Stimulated activated CD8-positive, alpha-beta memory T cell treated with anti-CD3 and anti-CD28 coated beads, Interleukin-7, amount 100 ng/mL, for 1 hour (primary cell): ENCODE results near the gene WBP1.

Source experiments
- DNase-seq, 2 donors: peaks; one replicate each; pipeline ENCODE4 v3.0.0-alpha.2; 2020; ENCODE audit warnings: low read depth in 2 of 2

WBP1 gene

GRCh38 chr2:74502720-74503505 lies 44.7 kb downstream of the WBP1 start:
- DNase-seq = peak in 1 of 2 donors; percentile 22

DNA sequence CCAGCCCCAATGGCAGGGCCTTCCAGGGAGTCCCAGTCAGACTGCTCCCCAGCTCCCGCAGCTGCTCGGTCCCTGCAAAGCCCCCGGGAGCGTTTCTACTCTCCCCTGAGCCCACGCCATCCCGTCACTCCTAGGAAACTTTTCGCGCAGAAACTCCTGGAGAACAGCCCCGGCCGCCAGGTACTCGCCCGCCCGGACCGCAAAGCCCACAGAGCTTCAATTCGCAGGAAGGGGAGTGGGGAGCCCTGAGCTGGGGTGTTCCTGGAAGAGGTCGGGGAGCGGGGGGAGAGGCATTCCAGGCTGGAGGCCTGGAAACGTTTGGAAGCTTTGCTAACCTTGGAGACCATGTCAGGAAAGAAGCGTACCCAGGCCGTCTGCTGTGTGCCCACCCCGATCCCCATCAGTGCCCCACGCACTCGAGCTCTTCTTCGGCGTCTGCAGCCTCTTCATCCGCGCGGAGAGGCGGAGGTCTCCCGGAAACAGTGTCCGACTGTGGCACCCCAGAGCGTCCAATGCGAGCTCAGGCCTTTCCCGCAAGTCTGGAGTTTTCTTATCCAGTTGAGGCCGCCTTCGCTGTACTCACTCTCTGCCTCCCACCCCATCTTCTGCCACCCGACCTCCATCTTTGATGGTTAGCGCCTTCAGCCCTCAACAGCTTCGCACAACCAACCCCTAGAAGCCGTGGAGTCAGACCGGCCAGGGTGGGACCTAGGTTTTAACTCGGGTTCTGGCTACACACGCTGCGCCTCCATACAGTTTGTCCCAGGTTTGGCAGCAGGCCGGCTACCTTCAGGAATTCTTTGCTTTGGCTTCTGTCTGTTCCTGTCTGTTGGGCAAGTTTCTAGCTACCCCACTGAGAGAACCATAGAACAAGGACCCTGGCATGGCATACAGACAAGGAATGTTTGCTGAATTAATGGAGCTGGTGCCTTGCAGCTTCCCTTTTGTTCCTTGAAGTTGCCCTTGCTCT lies 45.6 kb downstream of the WBP1 start:
- no peak for DNase-seq

- DNase-seq = no peak
Observed at GRCh38 chr2:74504591-74504990, 46.4 kb downstream of the WBP1 start.

- DNase-seq = no peak
Observed at GRCh38 chr2:74505448-74506246, 47.4 kb downstream of the WBP1 start.

GRCh38 chr2:74507145-74507925 lies 49.1 kb downstream of the WBP1 start, which contains the start of gene PCGF1:
Gene PCGF1 (minus strand): TSS chr2:74507695. CDS start chr2:74507668, 27 bp downstream.
- DNase-seq = peak; percentile 96 to 99

DNA sequence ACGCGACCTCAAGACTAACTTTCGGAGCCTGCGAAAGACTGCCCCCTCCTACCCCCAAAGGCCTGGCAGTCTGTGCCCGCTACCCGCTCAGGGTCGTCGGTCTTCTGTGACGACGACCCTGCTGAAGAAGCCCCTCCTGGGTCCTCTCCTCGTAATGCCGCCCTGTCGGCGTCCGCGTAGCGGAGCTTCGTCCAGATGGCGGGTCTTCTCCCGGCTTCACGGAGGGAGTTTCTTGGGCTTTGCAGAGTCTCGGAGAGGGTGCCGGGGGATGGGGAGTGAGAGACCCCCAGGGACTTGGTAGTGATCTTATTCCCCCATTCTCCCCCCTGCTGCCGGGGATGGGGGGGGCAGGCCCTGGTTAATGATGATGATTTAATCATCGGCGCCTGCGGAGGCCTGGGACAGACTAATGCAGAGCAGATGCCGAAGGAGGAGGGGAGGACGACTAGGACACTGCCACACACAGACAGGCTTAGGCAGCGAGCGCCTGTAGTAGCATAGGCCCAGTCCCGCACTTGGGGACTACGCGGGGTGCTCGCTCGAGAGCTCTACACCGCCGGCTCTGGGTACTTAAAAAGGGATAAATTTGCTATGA lies 49.8 kb downstream of the WBP1 start:
- no peak for DNase-seq

- DNase-seq = no peak
Observed at GRCh38 chr2:74510272-74510671, 52.0 kb downstream of the WBP1 start.
